ENCODE data around the gene CGRRF1. TPM values are rescaled to one million over a fixed set of nuclear protein-coding genes. Genes with fewer than 3 reads are reported as not detected.
A peak's percentile ranks its signal among the peaks of the same experiment; 100 is the strongest.

The CGRRF1 gene
- total and polyA plus RNA-seq, 2 of the 13 experiments (the other 11 are each of a cell fraction or from before 2014, with no cell fraction given) = 16.8 to 18.2 TPM

DNA sequence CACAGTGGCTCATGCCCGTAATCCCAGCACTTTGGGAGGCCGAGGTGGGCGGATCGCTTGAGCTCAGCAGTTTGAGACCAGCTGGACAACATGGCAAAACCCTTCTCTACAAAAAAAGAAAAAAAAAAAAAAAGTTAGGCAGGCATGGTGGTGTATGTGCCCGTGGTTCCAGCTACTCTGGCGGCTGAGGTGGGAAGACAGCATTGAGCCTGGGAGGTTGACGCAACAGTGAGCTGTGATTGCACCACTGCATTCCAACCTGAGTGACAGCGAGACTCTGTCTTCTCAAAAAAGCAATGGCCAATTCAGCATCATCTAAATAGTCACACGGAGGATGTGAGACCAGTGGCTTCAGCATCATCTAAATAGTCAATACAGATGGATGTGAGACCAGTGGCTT, 46.8 kb downstream of the CGRRF1 start (continued):
- TF ChIP-seq, protein P1, sequence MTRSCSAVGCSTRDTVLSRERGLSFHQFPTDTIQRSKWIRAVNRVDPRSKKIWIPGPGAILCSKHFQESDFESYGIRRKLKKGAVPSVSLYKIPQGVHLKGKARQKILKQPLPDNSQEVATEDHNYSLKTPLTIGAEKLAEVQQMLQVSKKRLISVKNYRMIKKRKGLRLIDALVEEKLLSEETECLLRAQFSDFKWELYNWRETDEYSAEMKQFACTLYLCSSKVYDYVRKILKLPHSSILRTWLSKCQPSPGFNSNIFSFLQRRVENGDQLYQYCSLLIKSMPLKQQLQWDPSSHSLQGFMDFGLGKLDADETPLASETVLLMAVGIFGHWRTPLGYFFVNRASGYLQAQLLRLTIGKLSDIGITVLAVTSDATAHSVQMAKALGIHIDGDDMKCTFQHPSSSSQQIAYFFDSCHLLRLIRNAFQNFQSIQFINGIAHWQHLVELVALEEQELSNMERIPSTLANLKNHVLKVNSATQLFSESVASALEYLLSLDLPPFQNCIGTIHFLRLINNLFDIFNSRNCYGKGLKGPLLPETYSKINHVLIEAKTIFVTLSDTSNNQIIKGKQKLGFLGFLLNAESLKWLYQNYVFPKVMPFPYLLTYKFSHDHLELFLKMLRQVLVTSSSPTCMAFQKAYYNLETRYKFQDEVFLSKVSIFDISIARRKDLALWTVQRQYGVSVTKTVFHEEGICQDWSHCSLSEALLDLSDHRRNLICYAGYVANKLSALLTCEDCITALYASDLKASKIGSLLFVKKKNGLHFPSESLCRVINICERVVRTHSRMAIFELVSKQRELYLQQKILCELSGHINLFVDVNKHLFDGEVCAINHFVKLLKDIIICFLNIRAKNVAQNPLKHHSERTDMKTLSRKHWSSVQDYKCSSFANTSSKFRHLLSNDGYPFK (CRISPR knock-in tag; IDR thresholded peaks at IDR 0.05; ENCODE audit: borderline replicate concordance) = no peak
- TF ChIP-seq, protein P2, sequence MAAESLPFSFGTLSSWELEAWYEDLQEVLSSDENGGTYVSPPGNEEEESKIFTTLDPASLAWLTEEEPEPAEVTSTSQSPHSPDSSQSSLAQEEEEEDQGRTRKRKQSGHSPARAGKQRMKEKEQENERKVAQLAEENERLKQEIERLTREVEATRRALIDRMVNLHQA (CRISPR knock-in tag; IDR thresholded peaks at IDR 0.05) = no peak
- TF ChIP-seq ZNF510 (CRISPR knock-in tag; IDR thresholded peaks at IDR 0.05; ENCODE audit: low read depth) = no peak
- TF ChIP-seq SP4 (CRISPR knock-in tag; IDR thresholded peaks at IDR 0.05) = no peak
- no peak for TF ChIP-seq MEIS1 (CRISPR knock-in tag; IDR thresholded peaks at IDR 0.05; ENCODE audit: borderline replicate concordance)
- TF ChIP-seq HMG20B (CRISPR knock-in tag; conservative IDR thresholded peaks at IDR 0.05) = peak; percentile 48; the same call in 1 of the 2 replicates
- no peak for TF ChIP-seq ZNF749 (CRISPR knock-in tag; IDR thresholded peaks at IDR 0.05; ENCODE audit: borderline replicate concordance)
- peak in 1 of 2 experiments; percentile 65; a peak in 1 of 4 replicates for TF ChIP-seq KLF16 (CRISPR knock-in tag; IDR thresholded peaks at IDR 0.05)
- TF ChIP-seq, protein P3, sequence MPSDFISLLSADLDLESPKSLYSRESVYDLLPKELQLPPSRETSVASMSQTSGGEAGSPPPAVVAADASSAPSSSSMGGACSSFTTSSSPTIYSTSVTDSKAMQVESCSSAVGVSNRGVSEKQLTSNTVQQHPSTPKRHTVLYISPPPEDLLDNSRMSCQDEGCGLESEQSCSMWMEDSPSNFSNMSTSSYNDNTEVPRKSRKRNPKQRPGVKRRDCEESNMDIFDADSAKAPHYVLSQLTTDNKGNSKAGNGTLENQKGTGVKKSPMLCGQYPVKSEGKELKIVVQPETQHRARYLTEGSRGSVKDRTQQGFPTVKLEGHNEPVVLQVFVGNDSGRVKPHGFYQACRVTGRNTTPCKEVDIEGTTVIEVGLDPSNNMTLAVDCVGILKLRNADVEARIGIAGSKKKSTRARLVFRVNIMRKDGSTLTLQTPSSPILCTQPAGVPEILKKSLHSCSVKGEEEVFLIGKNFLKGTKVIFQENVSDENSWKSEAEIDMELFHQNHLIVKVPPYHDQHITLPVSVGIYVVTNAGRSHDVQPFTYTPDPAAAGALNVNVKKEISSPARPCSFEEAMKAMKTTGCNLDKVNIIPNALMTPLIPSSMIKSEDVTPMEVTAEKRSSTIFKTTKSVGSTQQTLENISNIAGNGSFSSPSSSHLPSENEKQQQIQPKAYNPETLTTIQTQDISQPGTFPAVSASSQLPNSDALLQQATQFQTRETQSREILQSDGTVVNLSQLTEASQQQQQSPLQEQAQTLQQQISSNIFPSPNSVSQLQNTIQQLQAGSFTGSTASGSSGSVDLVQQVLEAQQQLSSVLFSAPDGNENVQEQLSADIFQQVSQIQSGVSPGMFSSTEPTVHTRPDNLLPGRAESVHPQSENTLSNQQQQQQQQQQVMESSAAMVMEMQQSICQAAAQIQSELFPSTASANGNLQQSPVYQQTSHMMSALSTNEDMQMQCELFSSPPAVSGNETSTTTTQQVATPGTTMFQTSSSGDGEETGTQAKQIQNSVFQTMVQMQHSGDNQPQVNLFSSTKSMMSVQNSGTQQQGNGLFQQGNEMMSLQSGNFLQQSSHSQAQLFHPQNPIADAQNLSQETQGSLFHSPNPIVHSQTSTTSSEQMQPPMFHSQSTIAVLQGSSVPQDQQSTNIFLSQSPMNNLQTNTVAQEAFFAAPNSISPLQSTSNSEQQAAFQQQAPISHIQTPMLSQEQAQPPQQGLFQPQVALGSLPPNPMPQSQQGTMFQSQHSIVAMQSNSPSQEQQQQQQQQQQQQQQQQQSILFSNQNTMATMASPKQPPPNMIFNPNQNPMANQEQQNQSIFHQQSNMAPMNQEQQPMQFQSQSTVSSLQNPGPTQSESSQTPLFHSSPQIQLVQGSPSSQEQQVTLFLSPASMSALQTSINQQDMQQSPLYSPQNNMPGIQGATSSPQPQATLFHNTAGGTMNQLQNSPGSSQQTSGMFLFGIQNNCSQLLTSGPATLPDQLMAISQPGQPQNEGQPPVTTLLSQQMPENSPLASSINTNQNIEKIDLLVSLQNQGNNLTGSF (CRISPR knock-in tag; IDR thresholded peaks at IDR 0.05) = no peak
- TF ChIP-seq, protein P4, sequence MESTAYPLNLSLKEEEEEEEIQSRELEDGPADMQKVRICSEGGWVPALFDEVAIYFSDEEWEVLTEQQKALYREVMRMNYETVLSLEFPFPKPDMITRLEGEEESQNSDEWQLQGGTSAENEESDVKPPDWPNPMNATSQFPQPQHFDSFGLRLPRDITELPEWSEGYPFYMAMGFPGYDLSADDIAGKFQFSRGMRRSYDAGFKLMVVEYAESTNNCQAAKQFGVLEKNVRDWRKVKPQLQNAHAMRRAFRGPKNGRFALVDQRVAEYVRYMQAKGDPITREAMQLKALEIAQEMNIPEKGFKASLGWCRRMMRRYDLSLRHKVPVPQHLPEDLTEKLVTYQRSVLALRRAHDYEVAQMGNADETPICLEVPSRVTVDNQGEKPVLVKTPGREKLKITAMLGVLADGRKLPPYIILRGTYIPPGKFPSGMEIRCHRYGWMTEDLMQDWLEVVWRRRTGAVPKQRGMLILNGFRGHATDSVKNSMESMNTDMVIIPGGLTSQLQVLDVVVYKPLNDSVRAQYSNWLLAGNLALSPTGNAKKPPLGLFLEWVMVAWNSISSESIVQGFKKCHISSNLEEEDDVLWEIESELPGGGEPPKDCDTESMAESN (CRISPR knock-in tag; conservative IDR thresholded peaks at IDR 0.05) = no peak
- TF ChIP-seq SMC3 (IDR thresholded peaks at IDR 0.05; ENCODE audit: low read length) = peak; percentile 22; the same call in 1 of the 2 replicates
- TF ChIP-seq POGZ (CRISPR knock-in tag; IDR thresholded peaks at IDR 0.05) = no peak
- no peak for TF ChIP-seq ZNF256 (CRISPR knock-in tag; conservative IDR thresholded peaks at IDR 0.05)
- no peak for TF ChIP-seq ZNF670 (CRISPR knock-in tag; IDR thresholded peaks at IDR 0.05; ENCODE audit: borderline replicate concordance)
- TF ChIP-seq ZKSCAN1 (IDR thresholded peaks at IDR 0.05; ENCODE audit: low read length) = no peak
- no peak for TF ChIP-seq NFE2L1 (CRISPR knock-in tag; IDR thresholded peaks at IDR 0.05; ENCODE audit: borderline replicate concordance)
- TF ChIP-seq, protein P5, sequence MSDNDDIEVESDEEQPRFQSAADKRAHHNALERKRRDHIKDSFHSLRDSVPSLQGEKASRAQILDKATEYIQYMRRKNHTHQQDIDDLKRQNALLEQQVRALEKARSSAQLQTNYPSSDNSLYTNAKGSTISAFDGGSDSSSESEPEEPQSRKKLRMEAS (IDR thresholded peaks at IDR 0.05) = no peak; the same call in 1 of the 2 replicates
- TF ChIP-seq, protein P6, sequence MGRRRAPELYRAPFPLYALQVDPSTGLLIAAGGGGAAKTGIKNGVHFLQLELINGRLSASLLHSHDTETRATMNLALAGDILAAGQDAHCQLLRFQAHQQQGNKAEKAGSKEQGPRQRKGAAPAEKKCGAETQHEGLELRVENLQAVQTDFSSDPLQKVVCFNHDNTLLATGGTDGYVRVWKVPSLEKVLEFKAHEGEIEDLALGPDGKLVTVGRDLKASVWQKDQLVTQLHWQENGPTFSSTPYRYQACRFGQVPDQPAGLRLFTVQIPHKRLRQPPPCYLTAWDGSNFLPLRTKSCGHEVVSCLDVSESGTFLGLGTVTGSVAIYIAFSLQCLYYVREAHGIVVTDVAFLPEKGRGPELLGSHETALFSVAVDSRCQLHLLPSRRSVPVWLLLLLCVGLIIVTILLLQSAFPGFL (CRISPR knock-in tag; IDR thresholded peaks at IDR 0.05) = no peak
- peak; percentile 74; the same call in 1 of the 2 replicates for TF ChIP-seq RCOR2 (CRISPR knock-in tag; IDR thresholded peaks at IDR 0.05)

All from HepG2 (cell line).